ENCODE data around the gene RXYLT1.

RXYLT1 gene

DNA sequence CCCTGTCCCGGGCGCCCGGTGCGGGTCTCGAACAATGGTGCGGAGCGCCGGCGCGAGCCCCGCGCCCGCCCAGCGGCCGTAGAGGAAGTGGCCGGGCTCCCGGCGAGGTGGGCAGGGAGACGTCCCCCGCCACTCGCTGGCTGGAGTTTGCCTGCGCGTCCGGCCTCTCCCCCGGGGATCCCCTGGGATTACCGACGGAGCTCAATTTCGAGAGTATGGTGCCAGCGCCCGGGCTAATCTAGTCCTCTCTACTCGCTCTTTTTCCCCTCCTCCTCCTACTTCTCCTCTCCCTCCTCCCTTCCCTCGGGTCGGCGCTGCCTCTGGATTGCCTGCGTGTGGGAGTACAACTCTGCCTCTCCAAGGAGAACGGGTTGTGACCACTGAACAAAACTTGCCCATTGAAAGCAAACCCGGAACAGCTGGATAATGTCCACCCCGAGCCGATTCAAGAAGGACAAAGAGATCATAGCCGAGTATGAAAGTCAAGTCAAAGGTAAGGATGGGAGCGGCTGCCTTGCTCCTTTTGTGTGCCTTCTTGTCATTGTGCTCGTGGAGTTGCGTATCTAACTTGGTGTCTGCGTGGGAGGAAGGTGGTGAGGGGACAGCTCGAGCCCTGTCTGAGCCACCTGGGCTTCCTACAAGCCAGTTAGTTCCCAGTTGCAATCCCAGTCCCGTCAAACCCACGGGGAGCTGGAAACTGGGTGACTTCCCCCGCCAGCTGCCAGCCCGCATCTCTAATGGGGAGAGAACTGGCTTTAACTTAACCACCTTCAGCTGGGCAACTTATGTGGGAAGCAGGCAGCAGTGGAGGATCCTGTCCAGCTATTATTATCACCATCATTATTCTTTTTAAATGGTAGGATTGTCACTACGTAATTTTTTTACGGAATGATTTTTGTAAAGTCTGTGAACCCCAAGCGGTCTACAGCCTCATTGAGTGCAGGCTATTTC, 65.0 kb downstream of the RXYLT1 start, which contains the start of gene SRGAP1:
SRGAP1 (plus strand) TSS at position 310 of the 951 bp plus-strand sequence; CDS start at position 427, 117 bp downstream.
- DNase-seq: peak in 1 of 2 donors; percentile 3

DNA sequence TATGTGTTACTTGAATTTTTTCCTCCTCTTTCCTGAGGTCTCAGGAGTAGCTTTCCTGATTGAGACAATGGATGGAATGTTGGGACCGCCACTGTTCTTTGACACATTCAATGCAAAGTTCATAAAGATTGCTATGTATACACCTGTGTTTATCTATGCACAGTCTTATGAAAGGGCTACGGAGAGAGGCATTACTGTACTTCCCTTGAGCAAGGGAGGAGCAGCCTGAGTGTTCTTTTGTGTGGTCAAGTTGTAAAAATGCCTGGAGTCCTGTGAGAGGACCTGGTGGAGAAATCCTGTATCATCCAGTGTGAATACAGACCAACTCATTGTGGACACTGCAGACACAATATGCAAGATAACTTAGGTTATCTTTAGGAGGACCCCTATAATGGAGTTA, 66.0 kb downstream of the RXYLT1 start:
- DNase-seq: no peak

DNA sequence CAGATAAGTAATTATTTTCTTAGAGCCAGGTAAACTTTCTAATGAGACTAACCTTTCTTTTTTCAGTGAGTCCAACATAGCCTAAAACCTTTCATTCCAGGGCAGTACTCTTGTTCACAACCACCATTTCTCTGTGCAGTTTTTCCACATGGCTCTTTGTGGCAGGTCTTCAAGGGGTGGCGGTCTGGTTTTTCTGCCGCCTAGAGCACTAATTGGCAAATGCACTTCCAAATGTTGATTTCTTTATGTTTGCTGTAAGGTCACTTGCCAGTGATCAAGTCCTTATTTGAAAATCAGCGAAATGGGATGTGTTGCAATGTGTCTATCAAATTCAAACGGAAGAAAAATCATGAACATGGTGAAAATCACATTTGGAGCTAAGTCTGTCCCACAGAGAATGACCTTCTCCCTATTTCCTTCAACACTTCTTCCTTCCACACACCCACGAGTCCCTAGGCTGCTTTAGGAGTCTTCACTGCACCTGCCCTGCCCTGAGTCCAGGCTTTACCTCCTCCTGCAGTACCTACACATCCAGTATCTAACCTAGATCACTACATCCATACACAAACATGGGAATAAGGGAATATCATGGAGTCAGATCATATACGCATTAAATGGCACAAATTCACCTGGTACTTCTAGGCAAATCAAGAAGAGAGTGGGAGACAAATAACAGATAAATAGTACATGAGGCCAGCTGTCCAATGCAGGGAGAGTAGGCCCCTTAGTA, 66.7 kb downstream of the RXYLT1 start:
- no peak for DNase-seq

DNA sequence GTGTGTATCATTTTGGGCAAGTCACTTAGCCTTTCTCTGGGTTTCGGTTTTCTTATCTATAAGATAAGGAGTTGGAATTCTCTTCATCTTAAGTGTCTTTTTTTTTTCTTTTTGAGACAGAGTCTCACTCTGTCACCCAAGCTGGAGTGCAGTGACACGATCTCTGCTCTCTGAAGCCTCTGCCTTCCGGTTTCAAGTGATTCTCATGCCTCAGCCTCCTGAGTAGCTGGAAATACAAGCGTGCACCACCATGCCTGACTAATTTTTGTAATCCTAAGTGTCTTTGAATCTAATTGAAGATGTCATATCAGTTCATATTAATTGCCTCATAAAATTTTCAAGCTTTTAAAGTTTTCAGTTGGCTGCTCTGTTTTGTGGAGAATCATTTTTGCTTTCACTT, 68.7 kb downstream of the RXYLT1 start:
- DNase-seq: no peak

DNA sequence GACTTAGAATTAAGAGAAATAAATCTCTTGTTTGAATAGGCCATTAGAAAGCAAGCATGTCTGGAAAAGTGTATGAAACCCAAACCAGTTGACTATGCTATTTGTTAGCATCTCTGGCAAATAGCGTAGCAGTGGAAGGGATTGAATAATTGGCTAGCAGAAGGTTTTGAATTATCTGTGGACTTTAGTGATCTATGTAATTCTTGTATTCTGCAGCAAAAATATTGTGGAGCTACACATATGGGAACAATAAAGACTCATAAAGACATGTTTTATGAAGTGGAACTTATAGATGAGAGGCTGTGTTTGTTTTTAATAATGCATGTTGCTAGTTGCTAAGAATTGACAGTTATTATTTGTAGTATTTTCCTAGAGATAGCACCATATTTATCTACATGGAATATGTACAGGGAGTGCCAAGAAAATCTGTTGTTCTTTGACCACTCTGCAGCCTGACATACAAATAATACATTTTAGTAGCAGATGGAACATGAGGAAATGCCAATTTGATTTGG, 69.5 kb downstream of the RXYLT1 start:
- no peak for DNase-seq

DNA sequence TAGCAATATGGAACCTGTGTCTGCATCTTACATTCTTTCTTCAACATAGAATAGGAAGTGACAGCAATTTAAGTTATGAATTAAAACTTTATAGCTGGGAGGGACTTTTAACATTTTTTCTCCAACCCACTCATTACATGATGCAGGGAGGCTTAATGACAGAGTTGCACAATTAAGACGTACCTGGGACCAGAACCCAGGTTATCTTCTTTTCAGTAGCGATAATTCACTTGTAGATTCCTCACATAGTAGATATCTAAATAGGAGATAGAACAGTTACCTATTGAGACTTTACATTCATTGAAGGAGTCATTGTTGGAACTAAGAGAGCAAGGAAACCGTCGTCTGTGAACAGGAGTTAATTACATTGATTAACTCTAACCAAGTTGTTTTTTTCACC, 69.9 kb downstream of the RXYLT1 start:
- DNase-seq: no peak

DNA sequence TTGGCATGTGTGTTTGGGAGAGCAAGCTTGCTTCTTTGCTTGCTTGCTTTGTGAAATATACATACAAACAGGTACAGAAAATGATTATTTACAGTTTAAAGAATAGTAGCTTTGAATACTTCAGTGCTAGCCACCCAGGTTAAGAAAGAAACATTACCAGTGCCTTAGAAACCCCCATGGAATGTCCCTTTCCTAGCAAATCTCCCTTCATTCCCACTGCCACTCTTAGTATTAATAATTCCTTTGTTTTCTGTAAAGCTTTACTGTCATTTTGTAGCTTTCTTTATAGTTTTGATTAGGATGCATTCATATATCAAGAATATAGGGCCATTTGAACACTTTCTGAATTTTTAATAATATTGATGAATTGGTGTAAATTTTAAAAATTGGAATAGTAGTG, 74.3 kb downstream of the RXYLT1 start:
- DNase-seq: no peak

DNA sequence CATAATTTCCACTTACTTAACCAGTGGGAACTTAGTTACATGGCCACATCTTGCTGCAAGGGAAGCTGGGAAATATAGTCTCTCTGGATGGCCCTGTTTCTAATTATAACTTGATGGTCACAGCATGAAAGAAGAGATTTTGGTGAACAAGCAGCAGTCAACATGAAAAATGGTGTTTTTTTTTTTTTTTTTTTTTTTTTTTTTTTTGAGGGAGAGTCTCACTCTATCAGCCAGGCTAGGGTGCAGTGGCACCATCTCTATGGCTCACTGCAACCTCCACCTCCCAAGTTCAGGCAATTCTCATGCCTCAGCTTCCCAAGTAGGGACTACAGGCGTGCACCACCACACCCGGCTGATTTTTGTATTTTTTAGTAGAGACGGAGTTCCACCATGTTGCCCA, 75.6 kb downstream of the RXYLT1 start:
- DNase-seq: no peak

DNA sequence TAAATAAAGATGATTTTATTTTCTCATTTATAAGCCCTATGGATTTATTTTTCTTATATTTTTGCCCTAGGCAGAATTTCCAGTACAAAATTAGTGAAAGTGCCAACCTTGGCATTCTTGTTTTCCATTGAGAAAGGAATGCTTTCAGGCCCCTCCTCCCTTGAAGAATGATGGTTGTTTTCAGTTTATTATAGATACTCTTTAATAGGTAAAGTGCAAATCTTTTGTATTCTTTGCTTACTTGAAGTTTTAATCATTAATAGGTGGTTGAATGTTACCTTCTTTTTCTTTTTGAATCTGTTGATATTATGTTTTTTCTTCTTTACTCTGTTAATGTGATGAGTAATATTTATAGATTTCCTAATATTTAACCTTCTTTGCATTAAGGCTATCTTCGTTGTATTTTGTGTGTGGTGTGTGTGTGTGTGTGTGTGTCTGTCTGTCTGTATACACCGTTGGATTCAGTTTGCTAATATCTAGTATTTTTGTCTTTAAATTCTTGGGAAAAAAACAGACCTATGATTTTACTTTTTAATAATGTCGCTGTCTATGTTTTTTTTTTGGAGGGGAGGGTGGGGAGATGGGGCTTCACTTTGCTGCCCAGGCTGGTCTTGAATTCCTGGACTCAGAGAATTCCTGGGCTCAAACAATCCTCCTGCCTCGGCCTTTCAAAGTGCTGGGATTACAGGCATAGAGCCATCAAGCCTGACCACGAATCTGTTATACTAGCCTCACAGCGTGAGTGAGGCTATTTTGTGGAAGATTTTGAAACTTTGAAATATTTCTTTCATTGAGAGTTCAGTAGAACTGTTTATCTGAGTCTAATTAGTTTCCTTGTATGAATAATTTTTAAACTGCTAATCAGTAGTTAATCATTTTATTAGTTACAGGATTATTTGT, 78.3 kb downstream of the RXYLT1 start:
- DNase-seq: no peak
